Erythroblast (primary cell): ENCODE data around the gene DISP2.

Source experiments
- GATA1 ChIP-seq: IDR thresholded peaks from 2 replicates; pipeline ENCODE4 v1.6.1; 2011; ENCODE audit warnings: low read depth, mild to moderate bottlenecking, control low read depth, low read length, moderate library complexity
- POLR2A ChIP-seq: IDR thresholded peaks from 2 replicates; pipeline ENCODE4 v1.6.1; 2011; ENCODE audit warnings: mild to moderate bottlenecking, low read length

DNA sequence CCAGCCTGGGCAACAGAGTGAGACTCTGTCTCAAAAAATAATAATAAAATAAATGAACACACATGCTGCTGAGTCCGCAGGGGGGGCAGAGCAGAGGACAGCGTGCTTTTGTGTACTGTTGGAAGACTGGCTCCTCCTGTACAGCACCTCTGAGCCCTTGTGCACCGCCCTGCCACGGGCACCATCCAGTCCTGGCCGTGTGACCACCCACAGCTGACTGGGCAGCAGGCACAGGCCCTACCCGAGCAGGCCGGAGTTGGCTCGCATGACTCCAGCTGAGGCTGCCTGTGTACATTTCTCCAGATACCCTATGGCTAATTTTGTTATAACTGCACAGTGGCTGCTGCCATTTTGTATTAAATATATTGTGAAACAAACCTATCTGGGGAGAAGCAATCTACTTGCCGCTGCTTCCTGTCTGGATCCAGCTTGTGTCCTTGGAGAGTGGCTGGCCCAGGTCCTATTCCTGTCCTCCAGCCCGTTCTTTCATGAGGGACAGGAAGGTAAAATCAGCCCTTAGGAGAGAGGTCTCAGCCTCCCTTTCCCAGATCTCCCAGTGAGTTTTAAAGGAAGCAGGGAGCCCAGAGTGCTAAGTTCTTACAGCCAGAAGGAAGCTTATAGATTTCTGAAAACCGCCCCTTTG is 62.2 kb downstream of the DISP2 start:
- TF ChIP-seq POLR2A (no peak), GATA1 (no peak)
